GM12875 (cell line): ENCODE results near the gene SLC39A11.

Experiments
- H3K4me3 ChIP-seq: one replicate; pipeline ENCODE4 v1.5.1; 2011; ENCODE audit warnings: low read depth, low read length, control low read depth
- CTCF ChIP-seq: IDR thresholded peaks from 2 replicates; pipeline ENCODE4 v1.5.1; 2011; ENCODE audit warnings: low read depth, mild to moderate bottlenecking, control low read depth, inconsistent platforms, low read length, moderate library complexity, borderline replicate concordance; ENCODE audit not compliant: insufficient read depth

Gene SLC39A11

GRCh38 chr17:72921347-72922054, 171.0 kb downstream of the SLC39A11 start:
- TF ChIP-seq CTCF, result no peak

GRCh38 chr17:72920513-72920912, 172.0 kb downstream of the SLC39A11 start:
- no peak for TF ChIP-seq CTCF
- no peak overlapping the region for H3K4me3 ChIP-seq

More at GRCh38 chr17:72921347-72922054, 171.0 kb downstream of the SLC39A11 start:
- H3K4me3 ChIP-seq, result no peak overlapping the region

GRCh38 chr17:72916991-72917390, 175.5 kb downstream of the SLC39A11 start:
- no peak for TF ChIP-seq CTCF
- no peak overlapping the region for H3K4me3 ChIP-seq

- TF ChIP-seq CTCF, result no peak
- H3K4me3 ChIP-seq, result no peak overlapping the region
These were observed 176.8 kb downstream of the SLC39A11 start for GRCh38 chr17:72915625-72916081.

- no peak for TF ChIP-seq CTCF
- H3K4me3 ChIP-seq, result no peak overlapping the region
These were observed 179.3 kb downstream of the SLC39A11 start for GRCh38 chr17:72913142-72913682.

- TF ChIP-seq CTCF, result no peak
- H3K4me3 ChIP-seq, result no peak overlapping the region
These were observed 186.2 kb downstream of the SLC39A11 start for GRCh38 chr17:72906306-72906705.

GRCh38 chr17:72903522-72903921, 189.0 kb downstream of the SLC39A11 start:
- no peak overlapping the region for H3K4me3 ChIP-seq
- no peak for TF ChIP-seq CTCF
